Activated naive CD4-positive, alpha-beta T cell treated with anti-CD3 and anti-CD28 coated beads for 36 hours (primary cell): ENCODE results near the gene ACTN4. TPM values are rescaled to one million over a fixed set of nuclear protein-coding genes. Genes with fewer than 3 reads are reported as not detected.

ENCODE experiments used
- CTCF ChIA-PET: fragments of 350-600 bp; sonication (Branson Sonifier 250); formaldehyde crosslinking; loops from one replicate; lab custom pipeline; 2021; ENCODE audit warnings: antibody characterized with exemption; lab: Charles Lee
- DNase-seq: peaks from one replicate; pipeline ENCODE4 v3.0.0-alpha.2; 2020
- H3K27ac Mint-ChIP-seq: one replicate; pipeline ENCODE4 v1.8.0; 2021; ENCODE audit warnings: mild to moderate bottlenecking, mixed read lengths
- H3K27me3 Mint-ChIP-seq: one replicate; pipeline ENCODE4 v1.8.0; 2021; ENCODE audit warnings: low read depth, mixed read lengths
- H3K36me3 Mint-ChIP-seq: one replicate; pipeline ENCODE4 v1.8.0; 2021; ENCODE audit warnings: low read depth, mixed read lengths
- H3K4me1 Mint-ChIP-seq: one replicate; pipeline ENCODE4 v1.8.0; 2021; ENCODE audit warnings: low read depth, mixed read lengths
- H3K4me3 Mint-ChIP-seq: one replicate; pipeline ENCODE4 v1.8.0; 2021; ENCODE audit warnings: mild to moderate bottlenecking, moderate library complexity, mixed read lengths
- H3K9me3 Mint-ChIP-seq: one replicate; pipeline ENCODE4 v1.8.0; 2021; ENCODE audit warnings: mixed read lengths
- intact Hi-C: fragments of 100-400 bp; cut with micrococcal nuclease; formaldehyde crosslinking; loops from one replicate; pipeline ENCODE4 v1.15.1; 2023
- total RNA-seq, 2 experiments: library from RNA; stranded (reverse); gene quantifications; one replicate each; pipeline ENCODE4 v1.2.3, GENCODE V29; 2021

The ACTN4 gene
- total RNA-seq, 2 experiments from 2014 or later: 117 to 119 TPM

DNA sequence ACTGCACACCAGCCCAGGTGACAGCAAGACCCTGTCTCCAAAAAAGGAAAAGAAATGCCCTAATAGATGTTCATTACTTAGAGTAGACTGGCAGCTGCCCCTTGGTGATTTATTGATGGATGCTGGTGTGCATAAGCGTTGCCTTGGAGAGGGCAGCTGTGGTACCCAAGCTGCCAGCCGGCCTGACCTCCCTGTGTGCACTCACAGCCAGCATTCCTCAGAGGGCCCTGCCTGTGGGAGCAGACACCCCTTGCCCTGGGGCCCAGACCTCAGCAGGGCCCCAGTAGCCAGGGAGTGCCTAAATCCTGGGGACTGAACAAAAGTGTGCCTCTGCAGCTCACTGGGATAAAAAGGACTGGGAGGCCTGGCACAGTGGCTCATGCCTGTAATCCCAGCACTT lies 7.8 kb upstream of the ACTN4 start:
- Mint-ChIP-seq H3K27ac (no peak overlapping the region), H3K27me3 (no peaks in the 10 kb centered on the region), H3K4me1 (peaks cover 26% of the 10 kb centered on the region), H3K4me3 (no peak overlapping the region), H3K9me3 (no peaks in the 10 kb centered on the region), H3K36me3 (peaks cover 11% of the 10 kb centered on the region)
- CTCF ChIA-PET: interaction anchor here (1.5 kb wide), 1 partner anchor 21 kb away, joined by 3 read pairs; no protein-coding TSS in a partner anchor
- intact Hi-C loops: loop anchor here (5.0 kb wide), 1 partner anchor 193 kb away; the partner anchor contains the start of gene ECH1
- no peak for DNase-seq

DNA sequence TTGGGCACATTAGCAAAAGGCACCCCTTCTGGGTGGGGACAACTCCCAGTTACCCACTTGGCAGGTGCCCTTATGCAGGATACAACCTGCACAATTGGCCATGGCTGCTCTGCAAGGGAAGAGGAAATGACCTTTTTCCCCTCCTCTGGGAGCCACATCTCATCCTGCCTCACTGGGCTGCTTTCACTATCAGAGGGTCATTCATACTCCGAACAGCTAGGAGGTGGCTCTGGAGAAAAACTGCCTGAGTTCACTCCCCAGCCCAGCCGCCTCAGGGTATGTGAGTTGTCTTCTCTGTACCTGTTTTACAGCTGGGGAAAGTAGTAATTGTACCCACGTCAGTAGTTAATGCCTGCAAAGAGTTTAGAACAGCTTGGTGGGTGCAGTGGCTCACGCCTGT lies 7.1 kb upstream of the ACTN4 start:
- intact Hi-C loops: no loop called here
- Mint-ChIP-seq H3K27ac (no peak overlapping the region), H3K9me3 (no peaks in the 10 kb centered on the region), H3K4me1 (peaks cover 20% of the 10 kb centered on the region), H3K36me3 (peaks cover 9% of the 10 kb centered on the region), H3K27me3 (no peaks in the 10 kb centered on the region), H3K4me3 (no peak overlapping the region)
- CTCF ChIA-PET: interaction anchor here (1.5 kb wide), 1 partner anchor 22 kb away, joined by 3 read pairs; no protein-coding TSS in a partner anchor
- no peak for DNase-seq

DNA sequence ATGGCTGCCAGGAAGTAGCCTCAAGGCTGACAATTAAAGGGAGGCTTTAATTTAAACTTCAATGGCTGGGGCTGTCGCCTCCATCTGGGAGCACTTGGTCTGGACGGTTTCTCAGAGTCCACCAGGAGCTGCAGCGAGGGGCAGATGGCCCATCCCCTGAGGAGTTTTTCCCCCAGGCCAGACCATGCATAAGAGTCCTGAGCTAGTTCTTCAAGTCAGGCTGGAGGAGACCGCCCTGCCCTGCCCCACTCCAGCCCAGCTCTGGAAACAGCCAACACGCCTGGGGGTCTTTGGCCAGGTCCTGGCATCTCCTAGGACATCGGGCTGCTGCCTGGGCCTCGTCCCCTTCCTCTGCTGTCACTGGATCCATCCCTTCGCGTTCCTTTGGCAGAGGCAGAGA lies 5.3 kb upstream of the ACTN4 start:
- H3K36me3 Mint-ChIP-seq: peaks cover 1% of the 10 kb centered on the region
- no peaks in the 10 kb centered on the region for H3K27me3 Mint-ChIP-seq
- no peaks in the 10 kb centered on the region for H3K9me3 Mint-ChIP-seq
- intact Hi-C loops: no loop called here
- no peak overlapping the region for H3K27ac Mint-ChIP-seq
- CTCF ChIA-PET: no interaction called here
- no peak overlapping the region for H3K4me3 Mint-ChIP-seq
- no peak for DNase-seq
- peaks cover 3% of the 10 kb centered on the region for H3K4me1 Mint-ChIP-seq

DNA sequence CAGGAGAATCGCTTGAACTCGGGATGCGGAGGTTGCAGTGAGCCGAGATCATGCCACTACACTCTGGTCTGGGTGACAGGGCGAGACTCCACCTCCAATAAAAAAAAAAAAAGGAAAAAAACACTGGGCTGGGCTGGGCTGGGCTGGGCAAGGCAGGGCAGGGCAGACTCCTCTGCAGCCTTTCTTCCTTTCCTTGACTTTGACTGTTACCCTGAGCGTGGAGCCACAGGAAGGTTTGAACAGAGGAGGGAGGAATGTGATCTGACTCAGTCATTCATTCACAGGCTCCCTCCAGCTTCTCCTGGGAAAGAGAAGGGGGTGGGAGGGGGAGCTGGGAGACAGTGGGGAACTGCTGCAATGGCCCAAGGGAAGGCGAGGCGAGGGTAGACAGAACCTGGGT lies 2.7 kb upstream of the ACTN4 start:
- Mint-ChIP-seq H3K4me1 (peaks cover 19% of the 10 kb centered on the region), H3K36me3 (peaks cover 3% of the 10 kb centered on the region), H3K4me3 (no peak overlapping the region), H3K27me3 (peaks cover 16% of the 10 kb centered on the region), H3K9me3 (no peaks in the 10 kb centered on the region), H3K27ac (no peak overlapping the region)
- CTCF ChIA-PET: interaction anchor here (1.2 to 3.7 kb wide), 3 partner anchors 8 to 41 kb away, joined by 4 to 20 read pairs (median 9); no protein-coding TSS in a partner anchor
- DNase-seq: no peak
- intact Hi-C loops: no loop called here

DNA sequence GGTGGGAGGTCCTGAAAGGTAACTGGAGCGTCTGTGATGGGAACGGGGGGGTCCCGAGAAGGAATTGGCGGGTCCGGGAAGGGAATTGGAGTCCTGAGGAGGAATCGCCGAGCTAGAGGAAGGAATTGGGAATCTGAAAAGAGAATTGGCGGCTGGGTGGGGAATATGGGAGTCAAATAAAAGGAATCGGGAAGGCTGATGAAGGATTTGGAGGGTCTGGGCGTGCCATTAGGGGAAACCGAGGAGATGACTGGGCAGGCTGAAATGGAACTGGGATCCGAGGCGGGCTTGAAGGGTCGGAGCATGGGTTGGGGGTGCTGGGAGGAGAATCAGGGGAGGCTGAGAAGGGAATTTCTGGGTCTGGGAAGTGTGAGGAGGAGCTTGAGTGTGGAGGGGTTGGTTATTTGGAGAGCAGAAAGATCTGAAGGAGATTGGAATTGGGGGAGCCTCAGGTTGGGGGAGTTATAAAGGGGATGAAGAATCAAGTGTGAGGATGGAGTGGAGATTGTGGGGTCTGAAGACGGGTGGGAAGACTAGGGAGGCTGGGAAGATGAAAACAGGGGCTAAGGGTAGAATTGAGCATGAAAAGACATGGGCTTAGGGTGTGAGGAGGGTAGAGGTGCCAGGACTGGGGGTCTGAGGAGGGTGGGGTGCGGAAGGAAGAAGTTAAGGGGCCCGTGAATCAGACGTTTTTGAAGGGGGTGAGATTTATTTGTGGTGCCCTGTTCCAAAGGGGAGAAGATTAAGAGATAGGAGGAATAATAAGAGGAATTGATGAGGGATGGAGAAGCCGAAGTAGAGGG lies 718 bp downstream of the ACTN4 start:
- Mint-ChIP-seq H3K4me3 (peak overlapping the region; percentile 96), H3K27ac (no peak overlapping the region), H3K27me3 (peaks cover 34% of the 10 kb centered on the region), H3K9me3 (no peaks in the 10 kb centered on the region), H3K36me3 (peaks cover 5% of the 10 kb centered on the region), H3K4me1 (peaks cover 30% of the 10 kb centered on the region)
- CTCF ChIA-PET: interaction anchor here (1.2 kb wide), 2 partner anchors 13 to 245 kb away, joined by 5 to 10 read pairs; partner anchors contain the start of gene FAM98C
- DNase-seq: no peak
- intact Hi-C loops: loop anchor here (1.0 kb wide), 4 partner anchors 7 to 202 kb away; no protein-coding TSS in a partner anchor

DNA sequence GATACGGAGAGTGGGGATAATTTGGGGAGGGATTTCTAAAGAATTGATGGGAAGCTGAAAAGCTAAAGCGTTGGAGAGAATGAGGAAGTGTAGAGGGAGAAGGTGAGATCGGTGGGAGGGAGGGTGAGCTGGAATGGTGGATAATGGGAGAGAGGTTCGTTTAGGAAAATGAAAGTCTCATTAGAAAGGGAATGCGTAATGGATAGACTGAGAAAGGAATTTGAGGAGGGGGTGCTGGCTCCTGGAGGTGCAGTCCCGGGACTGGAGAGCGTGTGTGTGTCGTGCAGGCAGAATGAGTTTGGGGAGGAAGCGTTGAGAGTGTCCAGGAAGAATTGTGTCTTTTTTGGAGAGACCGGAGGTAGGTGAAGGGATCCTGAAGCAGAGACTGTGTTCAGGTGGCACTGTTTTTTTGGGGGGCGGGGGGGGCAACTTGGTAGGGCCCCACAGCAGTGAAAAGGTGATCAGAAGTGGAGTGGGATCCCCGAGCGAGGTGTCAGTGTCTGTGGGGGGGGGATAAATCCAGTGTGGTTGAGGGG lies 1.4 kb downstream of the ACTN4 start:
- intact Hi-C loops: no loop called here
- no peak for DNase-seq
- peaks cover 38% of the 10 kb centered on the region for H3K27me3 Mint-ChIP-seq
- H3K27ac Mint-ChIP-seq: no peak overlapping the region
- CTCF ChIA-PET: no interaction called here
- peaks cover 36% of the 10 kb centered on the region for H3K4me1 Mint-ChIP-seq
- H3K4me3 Mint-ChIP-seq: peak overlapping the region; percentile 96
- H3K36me3 Mint-ChIP-seq: peaks cover 6% of the 10 kb centered on the region
- H3K9me3 Mint-ChIP-seq: no peaks in the 10 kb centered on the region

DNA sequence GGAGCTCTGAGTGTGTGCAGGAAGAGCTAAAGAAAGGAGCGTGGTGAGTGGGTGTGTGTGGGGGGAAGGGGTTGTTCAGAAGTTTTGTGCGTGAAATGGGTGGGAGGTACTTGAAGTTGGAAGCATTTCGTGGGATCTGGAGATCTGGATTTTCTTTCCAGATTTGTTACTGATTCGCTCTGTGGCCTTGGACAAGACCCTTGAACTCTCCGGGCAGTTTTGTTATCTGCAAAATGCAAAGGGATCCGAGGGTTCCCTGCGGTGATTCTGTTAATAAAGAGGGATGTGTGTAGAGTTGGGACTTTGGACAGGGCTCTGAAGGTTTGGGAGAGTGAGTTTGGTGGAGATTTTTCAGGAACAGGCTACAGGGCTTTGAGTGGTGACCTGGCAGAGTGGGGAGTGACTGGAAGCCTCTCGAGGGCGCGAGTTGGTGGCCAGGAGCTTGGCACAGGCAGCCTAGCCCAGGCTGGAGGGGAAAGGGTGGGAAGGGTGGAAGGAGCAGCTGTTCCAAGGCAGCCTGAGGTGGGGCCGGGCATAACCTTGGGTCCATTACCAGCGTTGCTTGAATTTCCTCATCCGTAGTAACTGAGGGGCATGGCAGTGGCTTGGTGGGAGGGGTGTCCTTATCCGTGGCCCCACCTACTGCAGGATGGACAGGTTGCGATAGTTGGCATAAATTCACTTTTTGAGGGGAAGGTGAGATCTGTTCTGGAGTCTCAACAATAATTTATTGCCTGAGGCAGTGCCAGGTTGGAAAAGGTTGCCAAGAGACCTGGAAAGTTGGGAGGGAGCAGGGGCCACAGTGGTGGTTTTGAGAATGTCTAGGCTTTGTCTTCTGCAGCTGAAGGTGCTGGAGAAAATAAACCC lies 2.1 kb downstream of the ACTN4 start:
- CTCF ChIA-PET: no interaction called here
- Mint-ChIP-seq H3K27me3 (peaks cover 38% of the 10 kb centered on the region), H3K27ac (no peak overlapping the region), H3K4me3 (peak overlapping the region; percentile 96), H3K36me3 (peaks cover 8% of the 10 kb centered on the region), H3K9me3 (no peaks in the 10 kb centered on the region), H3K4me1 (peaks cover 41% of the 10 kb centered on the region)
- intact Hi-C loops: no loop called here
- DNase-seq: no peak

DNA sequence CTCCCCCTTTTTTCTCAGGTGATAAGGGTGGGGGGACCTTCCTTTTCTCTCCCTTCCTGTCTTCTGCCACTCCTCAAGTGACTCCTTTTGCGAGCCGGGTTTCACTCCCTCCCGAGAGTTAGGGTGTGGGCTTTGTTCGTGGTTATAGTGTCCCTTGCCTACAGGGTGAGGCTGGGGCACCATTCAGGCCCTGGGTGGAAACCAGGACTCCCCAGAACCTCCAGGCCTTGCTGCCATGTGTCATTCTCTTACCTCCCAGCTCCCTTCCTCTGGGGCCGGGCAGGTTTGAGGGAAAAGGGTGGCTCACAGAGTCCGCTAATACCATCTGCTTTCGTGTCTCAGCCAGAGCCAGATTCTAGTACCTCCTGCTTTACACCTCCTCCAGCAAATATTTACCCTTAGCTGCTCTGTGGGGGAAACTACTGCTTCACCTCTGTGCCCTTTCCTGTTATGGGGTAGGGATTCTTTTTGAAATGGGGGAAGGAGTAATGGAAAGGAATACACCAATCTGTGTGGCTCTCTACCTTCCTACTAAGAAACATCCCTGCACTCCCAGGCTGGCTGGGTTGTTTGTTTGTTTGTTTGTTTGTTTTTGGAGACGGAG lies 2.8 kb downstream of the ACTN4 start:
- CTCF ChIA-PET: interaction anchor here (0.6 kb wide), 2 partner anchors 14 to 17 kb away, joined by 4 to 5 read pairs; no protein-coding TSS in a partner anchor
- H3K36me3 Mint-ChIP-seq: peaks cover 8% of the 10 kb centered on the region
- H3K27ac Mint-ChIP-seq: no peak overlapping the region
- no peaks in the 10 kb centered on the region for H3K9me3 Mint-ChIP-seq
- H3K4me3 Mint-ChIP-seq: no peak overlapping the region
- H3K4me1 Mint-ChIP-seq: peaks cover 48% of the 10 kb centered on the region
- DNase-seq: no peak
- H3K27me3 Mint-ChIP-seq: peaks cover 38% of the 10 kb centered on the region
- intact Hi-C loops: no loop called here

DNA sequence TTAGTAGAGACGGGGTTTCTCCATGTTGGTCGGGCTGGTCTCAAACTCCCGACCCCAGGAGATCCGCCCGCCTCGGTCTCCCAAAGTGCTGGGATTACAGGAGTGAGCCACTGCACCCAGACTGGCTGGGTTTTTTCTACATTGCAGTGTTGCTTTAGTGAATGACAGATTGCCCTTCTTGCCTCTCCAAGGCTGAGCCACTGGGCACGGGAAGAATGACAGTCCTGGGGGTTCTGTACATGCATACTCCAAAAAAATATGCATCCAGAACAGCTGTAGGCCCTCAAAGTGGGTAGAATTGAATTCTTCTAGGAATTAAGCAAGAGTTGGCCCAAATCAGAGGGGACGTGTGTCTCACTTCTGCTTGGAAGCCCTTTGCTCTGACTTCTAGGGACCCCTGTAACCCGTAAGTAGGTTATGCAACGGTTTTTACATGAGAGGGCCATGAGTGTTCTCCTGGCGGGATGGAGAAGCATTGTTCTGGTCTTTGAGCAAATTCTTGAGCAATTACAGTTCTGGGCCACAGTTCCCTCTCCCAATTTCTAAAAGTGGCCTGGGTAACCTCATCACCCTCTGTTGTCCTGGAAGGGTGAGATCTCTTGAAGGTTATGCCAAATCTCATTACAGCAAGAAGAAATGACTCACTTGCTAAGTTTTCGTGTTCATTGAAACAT lies 3.6 kb downstream of the ACTN4 start:
- no peak for DNase-seq
- Mint-ChIP-seq H3K4me3 (no peak overlapping the region), H3K36me3 (peaks cover 8% of the 10 kb centered on the region), H3K9me3 (no peaks in the 10 kb centered on the region), H3K27me3 (peaks cover 38% of the 10 kb centered on the region), H3K27ac (no peak overlapping the region), H3K4me1 (peaks cover 56% of the 10 kb centered on the region)
- intact Hi-C loops: no loop called here
- CTCF ChIA-PET: interaction anchor here (0.6 kb wide), 2 partner anchors 13 to 17 kb away, joined by 4 to 5 read pairs; no protein-coding TSS in a partner anchor

DNA sequence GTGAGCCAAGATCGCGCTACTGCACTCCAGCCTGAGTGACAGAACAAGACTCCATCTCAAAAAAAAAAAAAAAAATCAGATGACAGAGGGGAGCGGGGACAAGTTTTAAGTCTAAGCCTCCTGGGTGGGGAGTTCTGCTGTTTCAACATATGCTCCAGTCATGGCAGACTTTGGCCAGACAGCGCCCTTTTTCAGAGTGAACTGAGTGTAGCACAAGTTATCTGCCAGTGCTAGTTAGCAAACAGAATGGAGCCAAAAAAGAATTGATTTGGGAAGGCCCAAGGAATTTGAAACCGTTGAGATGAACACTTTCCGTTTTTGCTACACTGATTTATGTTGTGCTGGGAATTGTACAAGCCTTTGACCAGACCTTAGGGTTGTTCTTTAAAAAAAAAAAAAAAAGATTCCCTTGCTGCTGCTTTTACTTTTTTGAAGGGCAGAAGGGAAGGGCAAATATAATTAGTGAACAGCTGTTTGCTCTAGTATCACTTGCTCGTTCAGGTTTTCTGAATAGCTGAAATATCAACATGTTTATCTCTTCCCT lies 5.7 kb downstream of the ACTN4 start:
- intact Hi-C loops: no loop called here
- H3K9me3 Mint-ChIP-seq: no peaks in the 10 kb centered on the region
- peaks cover 35% of the 10 kb centered on the region for H3K27me3 Mint-ChIP-seq
- H3K27ac Mint-ChIP-seq: no peak overlapping the region
- H3K36me3 Mint-ChIP-seq: peaks cover 12% of the 10 kb centered on the region
- peaks cover 73% of the 10 kb centered on the region for H3K4me1 Mint-ChIP-seq
- no peak overlapping the region for H3K4me3 Mint-ChIP-seq
- CTCF ChIA-PET: interaction anchor here (1.1 kb wide), 1 partner anchor 19 kb away, joined by 3 read pairs; no protein-coding TSS in a partner anchor
- no peak for DNase-seq

DNA sequence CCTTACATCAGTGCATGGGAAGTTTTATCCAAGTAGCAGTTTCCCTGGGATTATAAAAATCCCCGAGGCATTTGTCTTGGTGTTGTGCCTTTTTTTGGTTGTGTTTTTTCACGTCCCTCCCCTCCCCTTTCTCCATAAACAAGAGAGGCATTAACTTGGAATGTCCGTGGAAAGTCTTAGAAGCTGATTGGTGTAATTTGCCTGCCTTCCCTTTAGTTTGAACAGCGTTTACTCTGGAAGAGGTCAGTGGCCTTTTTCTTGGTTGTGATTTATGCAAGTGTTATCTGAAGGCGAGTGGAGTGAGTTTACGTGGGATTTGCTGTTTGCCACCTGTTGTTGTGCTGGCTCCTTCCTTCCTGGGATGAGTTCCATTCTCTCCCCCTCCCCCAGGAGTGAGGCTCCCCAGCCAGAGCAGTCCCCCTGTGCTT lies 7.2 kb downstream of the ACTN4 start:
- H3K4me3 Mint-ChIP-seq: no peak overlapping the region
- no peaks in the 10 kb centered on the region for H3K9me3 Mint-ChIP-seq
- H3K4me1 Mint-ChIP-seq: peaks cover 64% of the 10 kb centered on the region
- intact Hi-C loops: loop anchor here (1.0 to 5.0 kb wide), 6 partner anchors 7 to 243 kb away; partner anchors contain the start of genes ACTN4, EIF3K, NFKBIB and RASGRP4
- H3K27me3 Mint-ChIP-seq: peaks cover 22% of the 10 kb centered on the region
- no peak overlapping the region for H3K27ac Mint-ChIP-seq
- peaks cover 9% of the 10 kb centered on the region for H3K36me3 Mint-ChIP-seq
- CTCF ChIA-PET: no interaction called here
- no peak for DNase-seq
